CD4-positive, alpha-beta T cell treated with Interleukin-17A for 1 hour (primary cell): ENCODE data around the gene DNAAF5.

Experiments
- DNase-seq: peaks from one replicate; pipeline ENCODE4 v3.0.0-alpha.2; 2020

DNAAF5 gene

DNA sequence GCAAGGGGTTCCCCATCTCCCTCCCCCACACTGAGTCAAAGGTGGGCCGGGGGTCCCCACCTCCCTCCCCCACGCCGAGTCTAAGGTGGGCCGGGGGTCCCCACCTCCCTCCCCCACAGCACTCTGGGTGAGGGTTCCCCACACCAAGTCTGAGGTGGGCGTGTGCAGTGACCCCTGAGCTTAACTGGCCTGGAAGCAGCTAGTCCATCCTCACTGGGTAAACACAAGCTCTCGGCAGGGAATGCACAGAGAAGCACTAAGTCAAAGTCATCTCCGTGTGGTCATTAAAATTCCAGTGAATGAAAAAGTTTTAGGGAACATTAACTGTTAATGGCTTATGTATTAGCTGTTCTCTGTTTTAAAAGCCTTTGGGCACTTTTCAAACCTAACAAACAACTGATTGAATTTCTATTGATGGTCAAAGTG, 44.3 kb downstream of the DNAAF5 start:
- DNase-seq, result no peak

DNA sequence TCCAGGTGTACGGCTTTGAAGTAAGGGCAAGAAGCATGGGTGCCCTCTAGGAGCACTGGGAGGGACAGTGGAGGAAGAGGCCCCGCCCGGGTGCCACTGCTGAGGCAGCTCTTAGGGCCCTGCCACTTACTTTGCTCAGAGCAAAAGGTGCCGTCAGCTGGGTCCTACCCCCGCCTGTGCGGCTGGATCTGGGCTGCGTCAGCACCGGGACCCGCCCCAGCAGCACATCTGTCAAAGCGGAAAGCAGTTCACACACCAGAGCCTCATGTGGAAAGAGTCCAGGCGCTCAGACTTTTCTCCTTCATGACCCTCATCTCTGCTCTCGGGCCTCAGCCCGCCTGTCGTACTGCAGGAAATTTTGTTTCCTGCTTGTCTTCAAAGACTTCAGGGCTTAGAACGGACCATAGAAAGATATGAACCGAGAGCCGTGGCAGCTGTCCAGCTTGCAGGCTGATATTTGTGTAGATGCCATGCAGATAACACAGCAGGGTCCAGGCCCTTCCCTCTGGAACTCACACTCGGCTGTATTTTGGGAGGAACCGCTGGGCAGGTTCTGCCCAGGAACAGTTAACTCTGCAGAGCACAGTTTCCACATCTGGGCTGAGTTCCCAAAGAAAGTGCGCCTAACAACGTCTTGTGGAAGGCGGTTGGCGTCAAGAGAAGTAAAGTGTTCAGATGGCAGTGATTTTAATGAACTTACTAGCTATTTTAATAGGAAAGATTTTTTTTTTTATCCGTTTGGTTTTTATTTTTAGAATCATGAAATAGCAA, 44.9 kb downstream of the DNAAF5 start:
- DNase-seq, result no peak

DNA sequence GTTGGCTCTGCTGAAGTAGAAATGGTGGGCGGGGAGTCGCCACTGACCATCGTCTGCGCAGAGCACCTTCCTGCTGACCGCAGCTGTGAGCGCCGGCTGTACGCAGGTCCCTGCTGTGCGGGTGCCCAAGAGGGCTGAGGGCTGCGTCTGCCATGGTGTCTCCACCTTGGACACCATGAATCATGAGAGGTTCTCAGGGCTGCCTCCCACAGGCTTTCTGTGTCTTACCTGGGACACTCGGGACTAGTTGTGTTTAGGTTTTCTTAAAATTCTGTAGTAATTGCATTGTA, 45.5 kb downstream of the DNAAF5 start:
- DNase-seq, result no peak

DNA sequence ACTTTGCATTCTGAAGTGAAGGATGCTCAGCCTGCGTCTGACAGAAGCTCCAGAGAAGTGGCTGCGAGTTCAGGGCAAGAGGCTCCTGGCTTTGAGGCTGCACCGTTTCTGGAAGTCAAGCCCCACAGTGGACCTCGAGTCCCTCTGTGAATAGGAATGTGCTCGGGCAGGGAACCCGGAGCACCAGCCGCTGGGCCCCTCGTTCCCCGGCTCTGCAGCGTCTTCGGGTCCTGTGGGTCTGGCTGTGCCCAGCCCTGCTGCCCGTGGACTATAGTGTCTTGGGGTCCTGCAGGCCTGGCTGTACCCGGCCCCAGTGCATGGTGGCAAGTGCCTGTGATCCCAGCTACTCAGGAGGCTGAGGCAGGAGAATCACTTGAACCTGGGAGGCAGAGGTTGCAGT, 45.9 kb downstream of the DNAAF5 start:
- no peak for DNase-seq

DNA sequence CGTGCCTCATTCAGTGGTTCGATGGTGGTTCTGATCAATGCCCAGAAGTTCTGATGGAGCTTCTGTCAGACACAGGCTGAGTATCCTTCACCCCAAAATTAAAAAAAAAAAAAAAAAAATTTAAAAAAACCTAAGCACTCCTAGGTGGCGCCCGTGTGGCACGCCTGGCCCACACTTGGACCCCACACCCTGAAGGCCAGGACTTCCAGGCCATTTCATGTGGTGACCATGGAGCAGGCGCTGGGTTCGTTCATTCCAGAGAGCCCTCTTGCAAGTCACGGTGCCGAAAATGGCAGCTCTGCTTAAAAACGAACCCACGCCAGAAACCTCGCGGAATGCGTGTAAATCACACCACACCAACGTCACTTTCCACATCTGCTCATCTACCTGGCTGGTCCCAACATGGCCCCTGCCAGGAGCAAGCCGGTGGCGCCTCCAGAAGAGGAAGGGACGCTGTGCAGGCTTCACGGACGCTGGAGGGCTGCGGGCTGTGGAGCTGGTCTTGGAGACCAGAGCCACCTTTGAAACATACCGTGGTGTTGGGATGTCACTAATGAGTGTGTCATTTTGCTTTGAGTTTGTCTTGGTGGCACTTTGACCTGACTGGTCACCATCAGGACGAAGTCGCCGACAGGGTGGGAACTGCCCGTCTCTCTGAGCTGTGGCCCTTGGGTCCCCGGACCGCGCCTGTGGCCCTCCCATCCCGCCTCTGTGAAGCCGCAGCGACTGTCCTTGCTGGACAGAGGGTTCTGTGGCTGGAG, 46.5 kb downstream of the DNAAF5 start:
- no peak for DNase-seq

DNA sequence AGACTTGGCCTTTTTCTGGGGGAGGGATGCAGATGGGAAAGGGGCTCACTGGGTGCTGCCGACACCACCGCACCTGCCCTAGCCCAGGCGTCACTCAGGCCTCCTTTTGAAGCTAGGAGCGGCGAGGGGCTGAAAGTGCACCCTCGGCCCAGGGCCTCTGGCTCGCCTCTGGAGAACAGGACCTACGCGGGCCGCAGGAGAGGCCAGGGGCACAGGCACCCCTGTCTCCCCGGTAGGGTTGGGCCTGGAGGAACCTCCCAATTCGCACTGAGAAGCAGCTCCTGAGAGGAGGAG, 47.1 kb downstream of the DNAAF5 start:
- DNase-seq, result no peak

DNA sequence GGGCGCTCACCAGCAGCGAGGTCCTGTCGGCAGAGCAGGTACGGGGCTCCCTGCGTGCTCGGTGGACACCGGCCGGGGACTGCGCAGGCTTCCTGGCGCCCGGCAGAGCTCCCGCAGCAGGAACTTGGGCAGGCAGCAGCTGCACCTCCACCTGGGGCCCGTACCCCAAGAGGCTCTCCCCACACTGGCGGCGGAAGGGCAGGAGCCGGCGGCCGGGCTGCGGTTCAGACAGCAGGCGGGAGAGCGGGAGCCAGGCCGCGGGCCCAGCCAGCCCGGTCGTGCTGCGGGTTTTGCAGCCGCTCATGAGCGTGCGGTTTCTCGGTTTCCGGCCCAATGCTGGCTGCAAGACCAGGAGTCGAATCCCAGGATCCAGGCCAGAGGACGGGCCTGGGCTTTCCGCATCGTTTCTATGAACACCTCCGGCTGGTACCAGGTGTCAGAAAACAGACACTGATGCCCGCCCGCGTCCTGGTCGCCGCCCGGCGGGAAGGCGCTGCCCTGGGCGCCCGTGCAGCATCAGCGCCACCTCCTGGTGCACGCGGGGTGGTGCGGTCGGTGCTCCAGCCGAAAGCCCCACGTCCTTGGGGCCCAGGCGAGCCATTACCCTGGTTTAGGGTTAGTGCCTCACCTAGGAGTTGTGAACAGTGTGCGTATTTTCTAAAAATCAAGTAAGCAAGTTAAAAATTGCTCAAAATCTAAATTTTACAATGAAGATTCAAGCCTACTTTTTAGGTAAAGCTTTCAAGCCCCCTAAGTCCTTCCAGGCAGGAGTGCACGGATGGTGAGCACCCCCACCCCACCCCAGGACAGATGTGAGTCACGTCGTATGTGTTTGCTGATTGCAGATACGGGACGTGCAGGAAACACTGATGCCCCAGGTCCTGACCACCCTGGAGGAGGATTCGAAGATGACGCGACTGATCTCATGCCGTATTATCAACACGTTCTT, 47.9 kb downstream of the DNAAF5 start:
- DNase-seq, result peak; percentile 63

DNA sequence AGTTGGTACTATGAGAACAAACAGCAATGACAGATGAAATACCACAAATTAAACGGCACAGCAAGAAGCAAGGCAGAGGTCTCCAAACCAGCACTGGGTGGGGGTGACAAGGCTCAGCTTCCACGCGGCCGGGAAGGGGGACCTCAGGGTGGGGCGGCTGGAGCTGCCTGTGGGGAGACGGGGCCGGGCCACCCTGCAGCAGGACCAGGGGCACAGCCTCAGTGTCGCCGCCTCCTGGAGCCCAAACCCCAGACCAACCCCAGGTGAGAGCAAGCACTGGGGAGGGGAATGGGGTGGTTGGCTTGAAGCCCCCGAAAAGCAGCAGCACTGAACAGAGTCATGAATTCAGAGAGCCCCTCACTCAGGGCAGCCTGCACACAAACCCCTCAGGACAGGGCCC, 49.9 kb downstream of the DNAAF5 start:
- DNase-seq, result no peak

DNA sequence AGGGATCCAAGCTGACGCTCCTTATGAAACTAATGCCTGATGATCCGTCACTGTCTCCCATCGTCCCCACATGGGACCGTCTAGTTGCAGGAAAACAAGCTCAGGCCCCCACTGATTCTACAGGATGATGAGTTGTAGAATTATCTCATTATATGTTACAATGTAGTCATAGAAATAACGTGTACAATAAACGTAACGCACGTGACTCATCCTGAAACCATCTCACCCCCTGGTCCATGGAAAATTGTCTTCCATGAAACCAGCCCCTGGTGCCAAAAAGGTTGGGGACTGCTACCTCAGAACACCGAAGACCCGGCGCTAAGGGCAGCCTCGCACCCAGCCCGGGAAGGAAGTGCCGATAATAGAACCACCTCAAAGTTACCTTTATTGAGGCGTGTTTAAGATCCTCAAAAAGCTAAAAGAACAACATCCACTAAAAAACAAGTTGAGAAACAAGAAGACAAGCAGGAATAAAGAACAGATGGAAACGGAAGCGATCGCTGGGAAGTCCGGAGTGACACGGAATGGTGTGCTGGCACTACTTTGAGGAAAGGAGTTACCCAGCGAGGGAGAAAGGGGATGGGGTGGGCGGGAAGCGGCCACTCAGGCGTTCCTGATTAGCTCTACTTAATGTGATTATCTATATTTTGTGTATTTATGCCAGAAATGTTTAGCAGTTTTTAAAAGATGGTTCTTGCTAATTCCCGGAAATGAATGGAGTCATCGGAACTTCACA, 50.7 kb downstream of the DNAAF5 start:
- DNase-seq, result no peak

DNA sequence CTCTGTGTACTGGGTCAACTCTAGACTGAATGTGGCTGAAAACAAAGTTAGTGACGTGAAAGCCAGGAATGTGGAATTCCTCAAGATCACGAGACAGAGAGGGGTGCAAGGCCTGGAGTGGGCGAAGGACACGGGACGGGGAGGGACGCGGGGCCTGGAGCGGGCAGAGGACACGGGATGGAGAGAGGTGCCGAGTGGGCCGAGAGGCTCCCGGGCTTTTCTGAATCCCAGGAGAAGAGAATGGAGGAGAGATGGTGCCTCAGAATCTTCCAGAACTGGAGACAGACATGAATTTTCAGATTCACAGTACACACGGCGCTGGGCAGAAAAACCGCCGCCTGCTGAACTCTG, 51.2 kb downstream of the DNAAF5 start:
- DNase-seq, result no peak

DNA sequence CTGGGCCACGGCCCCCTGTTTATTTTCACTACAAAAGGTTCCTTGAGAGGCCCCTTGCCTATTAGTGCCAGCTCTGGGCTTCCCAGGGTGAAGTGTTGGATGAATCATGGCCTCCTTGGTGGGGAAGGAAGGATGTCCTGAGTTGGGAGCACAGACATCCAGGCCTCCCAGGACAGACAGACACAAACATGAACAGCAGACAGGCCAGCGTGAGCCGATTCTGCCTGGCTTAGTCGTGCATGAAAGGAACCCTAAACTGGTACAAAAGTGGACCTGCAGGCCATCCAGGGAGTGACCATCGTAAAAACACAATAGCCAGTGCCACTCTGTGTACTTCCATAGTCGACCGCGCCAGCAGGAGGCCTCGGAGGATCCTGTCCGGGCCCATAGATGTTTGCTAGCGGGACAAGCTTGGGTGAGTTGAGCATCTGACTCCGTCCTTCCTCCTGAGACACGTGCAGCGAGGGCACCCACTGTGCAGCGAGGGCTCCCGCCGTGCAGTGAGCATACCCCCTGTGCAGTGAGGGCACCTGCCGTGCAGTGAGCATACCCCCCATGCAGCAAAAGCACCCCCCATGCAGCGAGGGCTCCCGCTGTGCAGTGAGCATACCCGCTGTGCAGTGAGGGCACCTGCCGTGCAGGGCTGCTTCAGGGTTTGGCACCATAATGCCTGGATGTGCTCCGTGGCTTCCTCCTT, 51.9 kb downstream of the DNAAF5 start:
- no peak for DNase-seq

DNA sequence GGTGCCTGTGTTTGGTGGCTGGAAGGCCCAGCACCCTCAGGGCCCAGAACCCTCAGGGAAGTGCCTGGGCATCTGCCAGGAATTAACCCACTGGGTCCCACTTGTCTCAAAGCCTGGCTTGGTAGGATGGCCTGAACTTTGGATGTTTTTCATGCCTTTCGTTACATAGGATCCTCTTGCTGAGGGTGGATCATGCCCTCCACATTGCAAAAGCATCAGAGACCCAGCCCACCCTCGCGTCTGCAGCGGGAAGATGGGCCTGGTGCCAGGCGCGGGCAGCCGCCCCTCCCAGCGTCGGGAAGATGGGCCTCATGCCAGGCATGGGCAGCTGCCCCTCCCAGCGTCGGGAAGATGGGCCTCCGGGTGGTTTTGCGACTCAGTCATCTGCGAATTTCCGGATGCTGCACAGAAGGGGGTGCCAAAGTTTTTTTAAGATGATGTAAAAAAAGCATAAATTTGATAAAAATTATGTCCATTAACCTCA, 52.5 kb downstream of the DNAAF5 start:
- no peak for DNase-seq

DNA sequence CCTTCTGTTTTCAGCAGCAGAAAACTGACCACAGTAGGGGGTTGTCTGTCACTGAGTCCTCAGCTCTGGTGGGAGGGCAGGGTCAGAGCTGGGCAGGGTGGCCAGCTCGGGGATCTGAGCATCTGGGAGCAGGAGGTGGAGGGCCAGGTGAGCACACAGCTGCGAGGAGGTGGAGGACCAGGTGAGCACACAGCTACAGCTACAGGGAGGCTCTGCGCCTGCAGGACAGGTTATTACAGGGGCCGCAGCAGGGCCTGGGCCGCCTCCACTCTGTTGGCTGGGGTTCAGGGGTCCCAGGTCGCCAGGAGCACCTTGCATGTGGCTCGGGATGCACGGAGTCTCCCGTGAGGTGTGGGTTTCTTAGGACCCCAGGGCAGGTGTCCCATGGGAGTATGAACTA, 53.0 kb downstream of the DNAAF5 start:
- DNase-seq, result no peak

DNA sequence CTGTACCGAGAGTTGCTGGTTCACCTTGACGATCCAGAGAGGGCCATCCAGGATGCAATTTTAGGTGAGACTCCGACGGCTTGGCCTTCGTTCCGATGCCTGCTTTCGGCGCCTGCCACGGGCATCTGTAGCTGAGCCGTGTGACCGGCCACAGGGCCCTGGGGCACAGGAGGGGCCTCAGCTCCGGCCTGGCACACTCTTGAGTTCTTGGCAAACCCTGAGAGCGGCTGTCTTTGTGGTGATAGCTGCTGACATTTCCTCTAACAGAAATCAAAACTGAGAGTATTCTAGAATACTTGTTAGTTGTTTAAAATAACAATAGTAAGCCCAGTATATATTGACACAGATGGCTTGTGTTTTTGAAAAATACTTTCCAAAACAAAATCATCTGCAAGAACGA, 53.6 kb downstream of the DNAAF5 start:
- no peak for DNase-seq

DNA sequence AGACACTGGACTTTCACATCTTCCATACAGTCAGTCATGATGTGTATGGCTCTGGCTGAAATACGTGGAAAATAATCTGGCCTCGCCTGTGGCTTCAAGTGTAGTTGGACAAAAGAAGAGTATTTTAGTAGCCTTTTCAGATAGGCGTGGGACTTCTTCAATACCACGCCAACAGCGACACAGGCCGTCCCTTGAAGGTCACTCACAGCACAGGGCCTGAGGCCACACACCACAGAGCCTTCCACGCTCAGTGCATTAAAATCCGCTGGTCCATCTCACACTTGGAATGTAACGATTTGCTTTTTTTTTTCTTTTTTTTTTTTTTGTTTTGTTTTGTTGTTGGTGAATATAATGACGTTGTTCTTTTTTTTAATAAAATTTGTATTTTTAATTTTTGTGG, 54.0 kb downstream of the DNAAF5 start:
- DNase-seq, result no peak

DNA sequence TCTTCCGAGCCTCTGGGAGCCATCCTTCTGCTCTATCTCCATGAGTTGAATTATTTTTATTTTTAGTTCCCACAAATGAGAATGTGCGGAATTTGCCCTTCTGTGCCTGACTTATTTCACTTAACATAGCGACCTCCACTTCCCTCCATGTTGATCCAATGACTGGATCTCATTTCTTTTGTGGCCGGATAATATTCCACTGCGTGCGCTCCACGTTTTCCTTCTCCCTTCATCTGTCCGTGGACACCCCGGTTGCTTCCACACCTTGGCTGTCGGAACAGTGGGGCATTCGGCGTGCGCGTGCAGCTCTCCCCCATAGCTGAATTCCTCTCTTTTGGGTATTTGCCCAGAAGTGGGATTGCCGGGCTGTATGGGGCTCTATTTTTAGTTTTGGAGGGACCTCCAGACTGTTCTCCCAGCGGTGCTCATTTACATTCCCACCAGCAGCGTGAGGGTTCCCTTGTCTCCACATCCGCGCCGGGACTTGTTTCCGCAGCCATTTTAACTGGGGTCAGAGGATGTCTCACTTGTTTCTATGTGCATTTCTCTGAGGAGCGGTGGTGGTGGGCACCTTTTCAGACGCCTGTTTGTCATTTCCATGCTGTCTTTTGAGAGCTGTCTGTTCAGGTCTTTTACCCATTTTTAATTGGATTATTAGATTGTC, 54.8 kb downstream of the DNAAF5 start:
- DNase-seq, result no peak

DNA sequence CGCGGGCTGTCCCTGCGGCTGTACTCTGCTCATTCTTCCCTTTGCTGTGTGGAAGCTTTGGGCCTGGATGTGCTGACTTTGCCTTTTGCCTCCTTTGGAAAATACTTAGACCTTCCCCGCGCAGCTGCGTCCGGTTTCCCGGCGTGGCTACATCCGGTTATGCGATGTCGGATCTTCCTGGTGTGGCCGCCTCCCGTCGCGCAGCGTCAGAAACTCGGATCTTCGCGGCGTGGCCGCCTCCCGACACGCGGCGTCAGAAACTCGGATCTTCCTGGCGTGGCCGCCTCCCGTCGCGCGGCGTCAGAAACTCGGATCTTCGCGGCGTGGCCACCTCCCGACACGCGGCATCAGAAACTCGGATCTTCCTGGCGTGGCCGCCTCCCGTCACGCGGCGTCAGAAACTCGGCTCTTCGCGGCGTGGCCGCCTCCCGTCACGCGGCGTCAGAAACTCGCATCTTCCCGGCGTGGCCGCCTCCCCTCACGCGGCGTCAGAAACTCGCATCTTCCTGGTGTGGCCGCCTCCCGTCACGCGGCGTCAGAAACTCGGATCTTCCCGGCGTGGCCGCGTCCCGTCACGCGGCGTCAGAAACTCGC, 55.5 kb downstream of the DNAAF5 start:
- DNase-seq, result no peak

DNA sequence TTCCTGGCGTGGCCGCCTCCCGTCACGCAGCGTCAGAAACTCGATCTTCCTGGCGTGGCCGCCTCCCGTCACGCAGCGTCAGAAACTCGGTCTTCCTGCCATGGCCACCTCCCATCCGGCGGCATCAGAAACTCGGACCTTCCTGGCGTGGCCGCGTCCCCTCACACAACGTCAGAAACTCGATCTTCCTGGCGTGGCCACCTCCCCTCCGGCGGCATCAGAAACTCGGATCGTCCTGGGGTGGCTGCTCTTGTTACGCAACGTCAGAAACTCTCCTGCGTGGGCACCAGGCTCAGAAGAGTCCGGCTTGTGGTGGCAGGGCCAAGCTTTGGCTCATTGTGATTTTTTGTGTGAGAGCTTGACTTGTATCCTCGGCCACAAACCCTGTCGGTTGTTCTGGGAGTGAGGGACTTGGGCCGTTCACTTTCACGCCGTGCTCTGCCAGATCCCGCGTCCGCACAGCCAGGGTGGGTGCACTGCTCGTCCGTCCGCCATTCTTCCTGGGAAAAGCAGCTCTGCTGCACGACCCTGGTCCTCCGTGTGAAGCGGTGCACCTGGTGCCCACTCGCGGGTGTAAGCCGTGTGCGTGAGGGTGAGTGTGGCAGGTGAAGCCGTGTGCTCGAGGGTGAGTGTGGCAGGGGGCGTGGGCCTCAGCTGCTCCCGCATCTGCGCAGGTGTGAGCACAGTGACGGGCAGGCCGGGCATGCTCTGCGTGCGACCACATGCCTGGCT, 56.4 kb downstream of the DNAAF5 start:
- DNase-seq, result no peak

DNA sequence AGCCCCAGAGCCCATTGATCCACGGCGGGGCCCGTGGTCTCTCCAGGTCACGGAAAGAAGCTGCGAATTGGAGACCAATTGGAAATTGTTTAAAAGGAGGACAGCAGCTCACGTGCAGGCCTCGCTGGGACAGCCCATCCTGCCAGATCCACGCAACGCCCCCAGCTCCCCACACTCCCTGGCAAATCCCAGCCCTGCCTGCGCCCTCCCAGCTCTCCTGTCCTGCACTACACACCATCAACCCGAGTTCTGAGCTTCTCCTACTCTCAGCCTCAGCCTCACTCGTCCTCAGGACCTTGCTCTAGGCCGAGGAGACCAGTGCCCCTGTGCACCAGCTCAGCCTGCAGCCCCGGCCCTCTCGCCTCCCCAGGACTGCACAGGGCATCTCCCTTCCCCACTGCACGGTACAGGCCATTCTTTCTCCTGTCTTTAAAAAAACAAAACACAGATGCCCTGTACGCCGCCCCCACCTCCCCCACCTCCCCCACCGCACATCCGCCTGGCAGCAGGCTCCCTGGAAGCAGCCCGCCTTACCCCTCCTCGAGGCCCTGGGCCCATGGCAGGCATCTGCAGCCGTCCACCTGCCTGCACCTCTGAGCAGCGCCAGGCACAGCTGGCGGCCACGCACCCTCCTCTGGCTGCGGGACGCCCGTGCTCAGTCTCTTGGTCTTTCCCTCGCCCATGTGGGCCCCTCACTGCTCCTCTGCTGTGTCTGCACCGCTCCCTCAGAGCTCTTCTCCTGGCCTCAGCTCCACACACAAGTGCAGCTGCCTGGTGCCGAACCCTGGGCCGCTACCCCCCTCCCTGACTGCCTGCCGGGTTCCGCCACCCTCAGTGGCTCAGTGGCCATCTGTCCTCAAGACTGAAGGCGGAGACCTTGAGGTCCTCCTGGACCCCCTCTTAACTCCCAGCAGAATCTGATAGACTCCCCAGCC, 57.3 kb downstream of the DNAAF5 start:
- DNase-seq, result no peak

DNA sequence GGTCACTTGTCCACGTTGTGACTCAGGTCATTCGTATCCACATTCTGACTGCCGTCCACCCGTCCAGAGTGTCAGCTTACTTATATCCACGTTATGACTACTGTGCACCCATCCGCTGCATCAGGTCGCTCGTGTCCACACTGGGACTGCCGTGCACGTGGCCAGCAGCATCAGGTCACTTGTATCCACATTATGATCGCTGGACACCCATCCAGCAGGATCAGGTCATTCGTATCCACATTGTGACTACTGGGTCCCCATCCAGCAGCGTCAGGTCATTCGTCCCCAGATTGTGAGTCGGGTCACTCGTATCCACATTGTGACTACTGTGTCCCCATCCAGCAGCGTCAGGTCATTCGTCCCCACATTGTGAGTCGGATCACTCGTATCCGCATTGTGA, 58.5 kb downstream of the DNAAF5 start:
- DNase-seq, result no peak
